IMR-90 (cell line): ENCODE results near the gene SRPK2. TPM values are rescaled to one million over a fixed set of nuclear protein-coding genes. Genes with fewer than 3 reads are reported as not detected.
"Not testable (repeated sequence)": the region's sequence is repeated elsewhere in the genome, so short reads cannot be mapped to it uniquely, and the experiment has no call there.

Experiments used
- ATAC-seq: fragments of 200-7000 bp; cut with Tn5 transposase; 2 replicates; pipeline ENCODE4 v1.9.1; 2020; ENCODE audit warnings: low read depth, mild to moderate bottlenecking, moderate library complexity
- BruUV-seq: library from RNA; stranded (reverse); fragments of 400-500 nt; replicated peaks from 2 replicates; lab custom pipeline; 2021; lab: Mats Ljungman, UMichigan
- CTCF ChIA-PET: fragments of 300-600 bp; formaldehyde crosslinking; extraction: SDS; loops from one replicate; lab custom pipeline; 2021; ENCODE audit warnings: antibody characterized with exemption; lab: Yijun Ruan, JAX
- POLR2A ChIA-PET: fragments of 300-600 bp; sonication (Branson Sonifier 250); formaldehyde crosslinking; loops from one replicate; lab custom pipeline; 2022; ENCODE audit warnings: antibody characterized with exemption; ENCODE audit not compliant: unreplicated experiment; lab: Charles Lee
- DNase-seq: peaks from one replicate; pipeline ENCODE4 v3.0.0; 2013
- H2AFZ ChIP-seq: replicated peaks from 2 replicates; pipeline ENCODE3; 2013; ENCODE audit warnings: low read length, mild to moderate bottlenecking; ENCODE audit not compliant: poor library complexity
- H2AK5ac ChIP-seq: 2 replicates; pipeline ENCODE4 v1.6.1; 2013; ENCODE audit warnings: low read depth, low read length, inconsistent platforms
- H2AK9ac ChIP-seq: replicated peaks from 2 replicates; pipeline ENCODE3; 2013; ENCODE audit warnings: mild to moderate bottlenecking, low read depth, low read length, moderate library complexity; ENCODE audit not compliant: poor library complexity
- H2BK120ac ChIP-seq: 2 replicates; pipeline ENCODE4 v1.6.1; 2013; ENCODE audit warnings: low read depth, low read length, inconsistent platforms
- H2BK15ac ChIP-seq: 3 replicates; pipeline ENCODE4 v1.6.1; 2013; ENCODE audit warnings: low read depth, low read length, inconsistent platforms
- H2BK20ac ChIP-seq: 2 replicates; pipeline ENCODE4 v1.6.1; 2013; ENCODE audit warnings: low read depth, mild to moderate bottlenecking, inconsistent platforms, low read length, moderate library complexity
- H2BK5ac ChIP-seq: 2 replicates; pipeline ENCODE4 v1.6.1; 2013; ENCODE audit warnings: mild to moderate bottlenecking, low read depth, low read length, inconsistent platforms; ENCODE audit not compliant: poor library complexity, severe bottlenecking
- H3K14ac ChIP-seq: replicated peaks from 2 replicates; pipeline ENCODE4 v1.6.1; 2013; ENCODE audit warnings: low read depth, low read length, inconsistent platforms
- H3K18ac ChIP-seq: 2 replicates; pipeline ENCODE4 v1.6.1; 2013; ENCODE audit warnings: low read depth, low read length, control low read depth
- H3K23ac ChIP-seq: 2 replicates; pipeline ENCODE4 v1.6.1; 2013; ENCODE audit warnings: low read depth, low read length, inconsistent platforms
- H3K27ac ChIP-seq: 2 replicates; pipeline ENCODE4 v1.5.1; 2013; ENCODE audit warnings: mild to moderate bottlenecking, control low read depth, low read length; ENCODE audit not compliant: insufficient read depth
- H3K27me3 ChIP-seq: 2 replicates; pipeline ENCODE4 v1.6.1; 2013; ENCODE audit warnings: low read length; ENCODE audit not compliant: control insufficient read depth, insufficient read depth
- H3K36me3 ChIP-seq: 2 replicates; pipeline ENCODE4 v1.6.1; 2013; ENCODE audit warnings: low read length, mixed read lengths; ENCODE audit not compliant: control insufficient read depth, insufficient read depth
- H3K4ac ChIP-seq: 2 replicates; pipeline ENCODE4 v1.6.1; 2013; ENCODE audit warnings: low read depth, low read length, inconsistent platforms
- H3K4me1 ChIP-seq: 2 replicates; pipeline ENCODE4 v1.6.1; 2013; ENCODE audit warnings: low read length, mixed read lengths; ENCODE audit not compliant: control insufficient read depth, insufficient read depth
- H3K4me2 ChIP-seq: 2 replicates; pipeline ENCODE4 v1.6.1; 2013; ENCODE audit warnings: low read depth, mild to moderate bottlenecking, control low read depth, low read length, moderate library complexity
- H3K4me3 ChIP-seq: 2 replicates; pipeline ENCODE4 v1.5.1; 2013; ENCODE audit warnings: low read depth, mild to moderate bottlenecking, control low read depth, low read length, moderate library complexity; ENCODE audit not compliant: insufficient read depth
- H3K56ac ChIP-seq: 2 replicates; pipeline ENCODE4 v1.6.1; 2013; ENCODE audit warnings: low read length, inconsistent platforms; ENCODE audit not compliant: insufficient read depth; ENCODE audit errors: extremely low read depth
- H3K79me1 ChIP-seq, 2 experiments: 2 replicates each; pipeline ENCODE4 v1.6.1; 2013; ENCODE audit warnings: low read length in 2 of 2, inconsistent platforms in 1 of 2, low read depth in 1 of 2
- H3K9ac ChIP-seq: 2 replicates; pipeline ENCODE4 v1.6.1; 2013; ENCODE audit warnings: low read depth, low read length, control low read depth
- H3K9me1 ChIP-seq: 2 replicates; pipeline ENCODE4 v1.6.1; 2013; ENCODE audit warnings: low read length, inconsistent platforms; ENCODE audit not compliant: insufficient read depth
- H3K9me3 ChIP-seq: 2 replicates; pipeline ENCODE4 v1.6.1; 2013; ENCODE audit warnings: low read length; ENCODE audit not compliant: control insufficient read depth, insufficient read depth
- H4K20me1 ChIP-seq: 2 replicates; pipeline ENCODE4 v1.6.1; 2013; ENCODE audit warnings: low read length, inconsistent platforms; ENCODE audit not compliant: insufficient read depth
- H4K5ac ChIP-seq: 2 replicates; pipeline ENCODE4 v1.6.1; 2013; ENCODE audit warnings: mild to moderate bottlenecking, low read depth, low read length, control low read depth
- H4K8ac ChIP-seq, 2 experiments: 2 replicates each; pipeline ENCODE4 v1.6.1; 2013; ENCODE audit warnings: low read depth in 2 of 2, low read length in 2 of 2, control low read depth in 1 of 2, inconsistent platforms in 1 of 2
- H4K91ac ChIP-seq: 2 replicates; pipeline ENCODE4 v1.6.1; 2013; ENCODE audit warnings: low read depth, low read length, inconsistent platforms; ENCODE audit not compliant: insufficient read depth
- WGBS, 2 experiments: methylation state at CpG; one replicate each; pipeline versions ENCODE4 v1.1.5 to v1.1.7; 2013; ENCODE audit warnings: missing lambda C conversion rate in 2 of 2; ENCODE audit not compliant: insufficient read length in 1 of 2; ENCODE audit errors: extremely low coverage in 2 of 2; 5-methylcytosine and 5-hydroxymethylcytosine counted together
- dilution Hi-C: fragments of 300-500 bp; cut with HindIII; formaldehyde crosslinking; loops from one replicate; pipeline ENCODE4 v1.14.3; 2018; ENCODE audit warnings: low sequenced_read_pairs; ENCODE audit not compliant: unreplicated experiment
- in situ Hi-C: fragments of 300-500 bp; cut with MboI; formaldehyde crosslinking; loops from 3 replicates; pipeline ENCODE4 v1.14.3; 2019; ENCODE audit warnings: low sequenced_read_pairs, inconsistent platforms, mixed read lengths
- intact Hi-C: fragments of 100-400 bp; cut with micrococcal nuclease; formaldehyde crosslinking; loops from 2 replicates; pipeline ENCODE4 v1.10.0; 2022
- polyA plus RNA-seq, 3 experiments: library from polyadenylated mRNA; depleted of rRNA; stranded (reverse); fragments of >200 nt; gene quantifications; 2 replicates each; pipeline ENCODE4 v1.2.3, GENCODE V29; 2012; ENCODE audit warnings: low replicate concordance in 1 of 3
- total RNA-seq: library from RNA; depleted of rRNA; stranded (reverse); fragments of >200 nt; gene quantifications from 2 replicates; pipeline ENCODE4 v1.2.3, GENCODE V29; 2012

SRPK2 gene
- total and polyA plus RNA-seq, 2 of the 4 experiments (the other 2 are of a cell fraction): 13.2 to 33.0 TPM

GRCh38 chr7:105348177-105348576 lies 40.5 kb downstream of the SRPK2 start:
- H2AFZ ChIP-seq, H3K9ac ChIP-seq, H3K4me1 ChIP-seq, H2AK9ac ChIP-seq, H3K9me3 ChIP-seq, BruUV-seq, H3K27ac ChIP-seq, ATAC-seq, H4K5ac ChIP-seq, H3K14ac ChIP-seq, H2BK5ac ChIP-seq, intact Hi-C loops, H3K27me3 ChIP-seq, H3K4ac ChIP-seq, dilution Hi-C loops, H3K23ac ChIP-seq, H2BK20ac ChIP-seq, H3K4me2 ChIP-seq, H3K18ac ChIP-seq, H3K36me3 ChIP-seq, H2BK120ac ChIP-seq, H3K9me1 ChIP-seq, H4K8ac ChIP-seq, CTCF ChIA-PET, POLR2A ChIA-PET, H2BK15ac ChIP-seq, H3K4me3 ChIP-seq, DNase-seq, H3K56ac ChIP-seq, H4K91ac ChIP-seq, H2AK5ac ChIP-seq: not testable (repeated sequence)
- no CpG with 5 or more reads among the region's 11 CpGs for WGBS, 2 experiments
- peaks cover 59% of the 10 kb centered on the region for H4K20me1 ChIP-seq
- peaks cover 29 to 74% of the 10 kb centered on the region in 2 experiments for H3K79me1 ChIP-seq
- in situ Hi-C loops: loop anchor here (25.0 kb wide), 1 partner anchor 211 kb away; no protein-coding TSS in a partner anchor
